H1 (cell line): ENCODE data around the gene UNC13C. TPM values are rescaled to one million over a fixed set of nuclear protein-coding genes. Genes with fewer than 3 reads are reported as not detected.

ENCODE experiments used
- ATF2 ChIP-seq: IDR thresholded peaks from 2 replicates; pipeline ENCODE4 v1.6.1; 2012; ENCODE audit warnings: low read length, inconsistent platforms
- CHD7 ChIP-seq: fragments of 300-600 bp; sonication (generic); IDR thresholded peaks from 2 replicates; pipeline ENCODE4 v1.7.1; 2012; ENCODE audit warnings: low read length, moderate library complexity, mild to moderate bottlenecking, inconsistent platforms; ENCODE audit not compliant: insufficient replicate concordance
- KDM5A ChIP-seq: fragments of 200-600 bp; IDR thresholded peaks from 2 replicates; pipeline ENCODE4 v1.7.1; 2012; ENCODE audit warnings: mild to moderate bottlenecking, low read length, inconsistent platforms, mixed read lengths
- RFX5 ChIP-seq: IDR thresholded peaks from 2 replicates; pipeline ENCODE4 v1.6.1; 2011; ENCODE audit warnings: low read depth, low read length, improper control_type of control experiment, borderline replicate concordance
- SIRT6 ChIP-seq: IDR thresholded peaks from one replicate; pipeline ENCODE4 v1.7.1; 2012; ENCODE audit warnings: low read length, inconsistent platforms
- TAF7 ChIP-seq: optimal IDR thresholded peaks from 2 replicates; pipeline ENCODE3; 2011; ENCODE audit warnings: low read depth, mild to moderate bottlenecking, inconsistent platforms, low read length, moderate library complexity, borderline replicate concordance
- polyA plus RNA-seq, 7 experiments: library from polyadenylated mRNA; depleted of rRNA in 3 of 7; stranded (reverse) in 5 of 7; unstranded in 2 of 7; fragments of >200 nt in 5 of 7; fragments of 200-250 nt in 2 of 7; gene quantifications; 1 replicate in 5 of 7; 2 replicates in 1 of 7; 4 replicates in 1 of 7; pipeline versions ENCODE4 v1.2.1 to v1.2.3, GENCODE V29; 2011 to 2013; ENCODE audit warnings: missing spikeins in 2 of 7, mixed read lengths in 2 of 7
- total RNA-seq: library from RNA; stranded (reverse); fragmentation: NEBNext Ultra II Directional; extraction: Animal tissue kit (Norgen Biotek cat#: 25700); gene quantifications from 2 replicates; pipeline ENCODE4 v1.2.1, GENCODE V29; 2021

UNC13C gene
- total and polyA plus RNA-seq, 2 of the 8 experiments (the other 6 are each of a cell fraction or from before 2014, with no cell fraction given) = 0.02 to 0.13 TPM

- TF ChIP-seq CHD7 = no peak
- TF ChIP-seq RFX5 = no peak
- no peak for TF ChIP-seq TAF7
- no peak for TF ChIP-seq SIRT6
- TF ChIP-seq KDM5A = no peak
- TF ChIP-seq ATF2 = no peak
Observed at GRCh38 chr15:54305138-54305537, 326.9 kb downstream of the UNC13C start (continued).
